KOPT-K1 (cell line): ENCODE measurements around the gene EIF4E2.

Source experiments
- H3K27ac ChIP-seq: fragments of 200-600 bp; sonication (generic); 2 replicates; pipeline ENCODE4 v1.5.1; 2016; ENCODE audit warnings: antibody characterized with exemption, mild to moderate bottlenecking, low read depth, low read length; ENCODE audit not compliant: poor library complexity, severe bottlenecking
- H3K36me3 ChIP-seq: fragments of 200-600 bp; sonication (generic); 2 replicates; pipeline ENCODE4 v1.5.1; 2017; ENCODE audit warnings: antibody characterized with exemption, mild to moderate bottlenecking, low read length, moderate library complexity; ENCODE audit not compliant: insufficient read depth
- H3K9me3 ChIP-seq: fragments of 200-600 bp; sonication (generic); 2 replicates; pipeline ENCODE4 v1.5.1; 2017; ENCODE audit warnings: antibody characterized with exemption, low read length, mild to moderate bottlenecking; ENCODE audit not compliant: insufficient read depth, poor library complexity, severe bottlenecking

EIF4E2 gene

GRCh38 chr2:232516551-232516950, 33.9 kb upstream of the EIF4E2 start:
- Histone ChIP-seq H3K27ac (no peak overlapping the region), H3K9me3 (no peaks in the 10 kb centered on the region), H3K36me3 (no peaks in the 10 kb centered on the region)

DNA sequence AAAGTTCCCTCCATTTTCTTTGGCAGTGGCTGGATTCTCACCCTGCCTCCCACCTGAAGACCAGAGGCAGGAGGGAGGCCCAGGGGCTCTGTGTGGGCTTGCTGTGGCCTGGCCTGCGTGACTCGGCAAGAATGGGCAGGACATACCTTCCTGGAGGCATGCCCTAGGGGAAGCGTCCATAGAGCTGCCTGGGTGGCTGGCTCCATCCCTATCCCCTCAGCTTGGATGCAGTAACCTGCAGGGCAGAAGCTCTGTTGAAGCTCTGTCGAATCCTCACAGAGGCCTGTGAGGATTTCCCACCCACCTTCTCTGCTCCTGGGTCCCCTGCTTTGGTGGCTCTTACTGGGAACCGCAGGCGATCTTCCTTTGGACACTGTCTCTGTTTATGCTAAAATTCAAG, 31.6 kb upstream of the EIF4E2 start:
- Histone ChIP-seq H3K27ac (no peak overlapping the region), H3K36me3 (no peaks in the 10 kb centered on the region), H3K9me3 (no peaks in the 10 kb centered on the region)

- H3K27ac ChIP-seq = no peak within 1 kb of the TSS
- H3K9me3 ChIP-seq = no peaks in the 10 kb centered on the region
- no peaks in the 10 kb centered on the region for H3K36me3 ChIP-seq
Observed at GRCh38 chr2:232519581-232520438, 30.7 kb upstream of the EIF4E2 start, which contains the start of gene PRSS56. Gene PRSS56 (plus strand): TSS chr2:232520388. CDS start chr2:232520599, 211 bp downstream.

- Histone ChIP-seq H3K9me3 (no peaks in the 10 kb centered on the region), H3K36me3 (no peaks in the 10 kb centered on the region), H3K27ac (no peak overlapping the region)
Observed at GRCh38 chr2:232520489-232520888, 30.0 kb upstream of the EIF4E2 start.

- H3K27ac ChIP-seq = no peak overlapping the region
- no peaks in the 10 kb centered on the region for H3K9me3 ChIP-seq
- no peaks in the 10 kb centered on the region for H3K36me3 ChIP-seq
Observed at GRCh38 chr2:232521098-232521497, 29.4 kb upstream of the EIF4E2 start.

DNA sequence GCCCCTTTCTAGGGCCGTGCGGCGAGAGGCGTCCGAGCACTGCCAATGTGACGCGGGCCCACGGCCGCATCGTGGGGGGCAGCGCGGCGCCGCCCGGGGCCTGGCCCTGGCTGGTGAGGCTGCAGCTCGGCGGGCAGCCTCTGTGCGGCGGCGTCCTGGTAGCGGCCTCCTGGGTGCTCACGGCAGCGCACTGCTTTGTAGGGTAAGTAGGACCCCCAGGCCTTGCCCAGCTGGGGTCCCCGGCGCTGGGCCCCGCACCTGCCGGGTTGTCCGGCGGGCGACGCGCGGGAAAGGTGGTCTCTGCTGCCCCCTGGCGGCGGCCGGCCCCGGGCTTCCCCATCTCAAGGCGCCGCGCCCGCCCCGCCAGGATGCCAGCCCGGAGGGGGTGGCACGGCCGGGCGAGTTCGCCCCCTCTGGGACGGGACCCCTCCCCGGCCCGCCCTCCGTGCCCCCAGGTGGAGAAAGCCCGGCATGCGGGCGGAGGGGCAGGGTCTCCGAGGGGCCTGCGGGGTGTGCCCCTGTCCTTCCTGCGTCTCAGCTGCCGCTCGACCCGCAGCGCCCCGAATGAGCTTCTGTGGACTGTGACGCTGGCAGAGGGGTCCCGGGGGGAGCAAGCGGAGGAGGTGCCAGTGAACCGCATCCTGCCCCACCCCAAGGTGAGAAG, 28.4 kb upstream of the EIF4E2 start:
- H3K9me3 ChIP-seq = no peaks in the 10 kb centered on the region
- H3K36me3 ChIP-seq = no peaks in the 10 kb centered on the region
- H3K27ac ChIP-seq = no peak overlapping the region

GRCh38 chr2:232522623-232523401, 27.7 kb upstream of the EIF4E2 start:
- Histone ChIP-seq H3K27ac (no peak overlapping the region), H3K9me3 (no peaks in the 10 kb centered on the region), H3K36me3 (no peaks in the 10 kb centered on the region)

DNA sequence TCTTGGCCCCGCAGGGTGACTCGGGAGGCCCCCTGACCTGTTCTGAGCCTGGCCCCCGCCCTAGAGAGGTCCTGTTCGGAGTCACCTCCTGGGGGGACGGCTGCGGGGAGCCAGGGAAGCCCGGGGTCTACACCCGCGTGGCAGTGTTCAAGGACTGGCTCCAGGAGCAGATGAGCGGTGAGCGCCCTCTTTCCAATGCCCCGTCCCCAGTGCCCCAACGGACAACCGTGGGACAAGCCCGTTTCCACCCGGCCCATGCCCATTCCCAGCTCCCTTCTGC, 27.1 kb upstream of the EIF4E2 start:
- H3K27ac ChIP-seq = no peak overlapping the region
- H3K9me3 ChIP-seq = no peaks in the 10 kb centered on the region

DNA sequence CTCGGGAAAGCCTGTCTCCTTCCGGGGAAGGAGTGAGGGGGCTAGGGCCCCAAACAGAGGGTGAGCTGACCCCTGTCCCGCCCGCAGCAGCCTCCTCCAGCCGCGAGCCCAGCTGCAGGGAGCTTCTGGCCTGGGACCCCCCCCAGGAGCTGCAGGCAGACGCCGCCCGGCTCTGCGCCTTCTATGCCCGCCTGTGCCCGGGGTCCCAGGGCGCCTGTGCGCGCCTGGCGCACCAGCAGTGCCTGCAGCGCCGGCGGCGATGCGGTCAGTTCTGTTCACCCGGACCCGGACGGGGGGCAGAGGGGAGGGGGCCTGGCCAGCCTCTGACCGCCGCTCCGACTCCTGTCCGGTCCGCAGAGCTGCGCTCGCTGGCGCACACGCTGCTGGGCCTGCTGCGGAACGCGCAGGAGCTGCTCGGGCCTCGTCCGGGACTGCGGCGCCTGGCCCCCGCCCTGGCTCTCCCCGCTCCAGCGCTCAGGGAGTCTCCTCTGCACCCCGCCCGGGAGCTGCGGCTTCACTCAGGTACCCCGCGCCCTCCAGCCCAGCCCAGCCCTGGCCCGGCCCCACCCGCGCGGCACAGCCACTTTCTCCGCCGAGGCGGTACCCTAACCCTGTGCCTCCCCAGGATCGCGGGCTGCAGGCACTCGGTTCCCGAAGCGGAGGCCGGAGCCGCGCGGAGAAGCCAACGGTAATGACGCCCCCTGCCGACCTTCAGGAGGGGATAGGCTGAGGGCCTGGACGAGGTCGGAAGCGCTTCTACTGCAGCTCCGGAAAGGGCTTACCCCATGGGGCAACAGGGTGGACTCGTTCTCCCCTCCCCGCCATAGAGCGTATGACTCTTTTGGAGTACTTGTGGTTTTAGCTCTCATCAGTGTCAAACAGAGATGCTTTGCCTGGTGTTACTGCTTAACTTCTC, 26.5 kb upstream of the EIF4E2 start:
- H3K9me3 ChIP-seq = no peaks in the 10 kb centered on the region
- H3K27ac ChIP-seq = no peak overlapping the region
- H3K36me3 ChIP-seq = no peaks in the 10 kb centered on the region

More for the DNA sequence above, 27.1 kb upstream of the EIF4E2 start:
- H3K36me3 ChIP-seq = no peaks in the 10 kb centered on the region

DNA sequence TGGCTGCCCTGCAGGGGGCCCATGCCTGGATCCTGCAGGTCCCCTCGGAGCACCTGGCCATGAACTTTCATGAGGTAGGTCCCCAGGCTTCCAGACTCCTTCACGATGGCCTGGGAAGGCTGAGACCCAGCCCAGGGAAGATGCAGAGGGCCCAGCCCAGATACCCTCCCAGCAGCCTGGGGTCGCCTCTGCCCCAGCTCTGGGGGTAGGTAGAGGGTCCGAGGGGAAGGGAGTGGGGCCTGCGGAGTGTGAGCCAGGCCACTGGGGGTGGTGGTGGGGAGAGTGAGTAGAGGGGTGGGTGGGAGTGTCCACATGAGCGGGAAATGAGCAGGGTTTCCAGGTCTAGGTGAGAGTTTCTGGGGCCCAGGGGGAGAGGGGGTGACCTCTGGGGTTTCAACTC, 25.7 kb upstream of the EIF4E2 start:
- Histone ChIP-seq H3K36me3 (no peaks in the 10 kb centered on the region), H3K27ac (no peak overlapping the region), H3K9me3 (no peaks in the 10 kb centered on the region)

DNA sequence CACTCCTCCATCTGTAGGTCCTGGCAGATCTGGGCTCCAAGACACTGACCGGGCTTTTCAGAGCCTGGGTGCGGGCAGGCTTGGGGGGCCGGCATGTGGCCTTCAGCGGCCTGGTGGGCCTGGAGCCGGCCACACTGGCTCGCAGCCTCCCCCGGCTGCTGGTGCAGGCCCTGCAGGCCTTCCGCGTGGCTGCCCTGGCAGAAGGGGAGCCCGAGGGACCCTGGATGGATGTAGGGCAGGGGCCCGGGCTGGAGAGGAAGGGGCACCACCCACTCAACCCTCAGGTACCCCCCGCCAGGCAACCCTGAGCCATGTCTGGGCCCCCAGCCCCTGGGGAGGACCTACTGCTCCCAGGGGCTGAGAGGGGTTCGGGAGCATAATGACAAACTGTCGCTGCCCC, 25.3 kb upstream of the EIF4E2 start:
- no peak overlapping the region for H3K27ac ChIP-seq
- H3K36me3 ChIP-seq = no peaks in the 10 kb centered on the region
- no peaks in the 10 kb centered on the region for H3K9me3 ChIP-seq

GRCh38 chr2:232525791-232526371, 24.6 kb upstream of the EIF4E2 start, which contains the start of gene CHRND:
Gene CHRND (plus strand): TSS chr2:232526160. CDS start chr2:232526216, 56 bp downstream.
- no peaks in the 10 kb centered on the region for H3K9me3 ChIP-seq
- H3K36me3 ChIP-seq = no peaks in the 10 kb centered on the region
- no peak within 1 kb of the TSS for H3K27ac ChIP-seq

DNA sequence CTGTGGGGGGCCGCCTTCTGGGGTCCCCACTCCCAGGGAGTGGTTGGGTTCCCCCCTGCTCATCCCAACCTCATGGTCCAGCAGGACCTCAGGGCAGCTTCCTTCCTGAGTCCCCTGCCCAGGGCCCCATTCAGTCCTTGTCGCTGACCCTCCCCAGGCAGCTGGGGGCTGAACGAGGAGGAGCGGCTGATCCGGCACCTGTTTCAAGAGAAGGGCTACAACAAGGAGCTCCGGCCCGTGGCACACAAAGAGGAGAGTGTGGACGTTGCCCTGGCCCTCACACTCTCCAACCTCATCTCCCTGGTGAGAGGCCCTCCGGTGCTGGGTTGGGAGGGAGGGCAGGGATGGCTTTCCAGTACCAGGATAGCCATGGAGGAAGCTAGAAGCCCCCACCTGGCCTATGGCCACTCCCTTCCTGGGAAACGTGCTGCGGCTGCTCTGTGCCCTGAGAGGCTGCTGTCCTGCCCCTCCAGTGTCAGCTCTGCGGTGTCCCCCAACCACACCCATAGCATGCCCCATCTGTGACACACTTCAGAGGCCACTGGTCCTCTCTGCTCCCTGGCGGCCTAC, 24.0 kb upstream of the EIF4E2 start:
- no peaks in the 10 kb centered on the region for H3K9me3 ChIP-seq
- H3K36me3 ChIP-seq = no peaks in the 10 kb centered on the region
- no peak overlapping the region for H3K27ac ChIP-seq

DNA sequence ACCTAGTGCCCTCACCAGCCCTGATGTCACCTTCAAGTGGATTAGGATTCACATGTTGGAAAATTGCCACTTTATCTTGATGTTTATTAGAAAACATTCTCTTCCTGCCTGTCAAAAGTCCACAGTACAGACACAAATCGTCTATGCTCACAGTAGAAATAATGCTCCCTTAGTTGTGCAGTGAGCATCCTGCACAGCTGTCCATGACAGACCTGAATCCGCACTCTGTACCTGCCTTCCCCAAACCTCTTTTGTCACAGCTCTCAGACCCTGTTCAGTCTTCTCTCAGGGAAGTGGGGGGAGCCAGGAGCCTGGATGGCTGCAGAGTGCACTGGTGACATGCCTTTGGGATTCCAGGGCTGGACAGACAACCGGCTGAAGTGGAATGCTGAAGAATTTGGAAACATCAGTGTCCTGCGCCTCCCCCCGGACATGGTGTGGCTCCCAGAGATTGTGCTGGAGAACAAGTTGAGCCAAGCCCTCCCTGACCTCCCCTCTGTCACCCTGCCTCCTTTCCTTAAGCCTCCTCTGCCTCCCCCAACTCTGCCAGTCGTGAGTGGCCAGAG, 22.5 kb upstream of the EIF4E2 start:
- no peaks in the 10 kb centered on the region for H3K36me3 ChIP-seq
- H3K27ac ChIP-seq = no peak overlapping the region
- H3K9me3 ChIP-seq = no peaks in the 10 kb centered on the region
